Trophoblast cell (in vitro differentiated cells and primary cell): ENCODE data around the gene YIF1B.
A peak's percentile ranks its signal among the peaks of the same experiment; 100 is the strongest.

Source experiments
- DNase-seq, 2 donors: peaks; one replicate each; pipeline ENCODE4 v3.0.0-alpha.2; 2016
- H2AFZ ChIP-seq: 2 replicates; pipeline ENCODE4 v1.6.1; 2013; ENCODE audit warnings: low read length, moderate library complexity, mild to moderate bottlenecking; ENCODE audit not compliant: insufficient read depth, poor library complexity
- H2AK5ac ChIP-seq: 2 replicates; pipeline ENCODE4 v1.6.1; 2013; ENCODE audit warnings: mild to moderate bottlenecking, low read length
- H2BK120ac ChIP-seq: 2 replicates; pipeline ENCODE4 v1.6.1; 2013; ENCODE audit warnings: low read length, mild to moderate bottlenecking, moderate library complexity; ENCODE audit not compliant: insufficient read depth, poor library complexity
- H2BK12ac ChIP-seq: 2 replicates; pipeline ENCODE4 v1.6.1; 2013; ENCODE audit warnings: mild to moderate bottlenecking, low read length, moderate library complexity
- H2BK5ac ChIP-seq: 2 replicates; pipeline ENCODE4 v1.6.1; 2013; ENCODE audit warnings: low read length, low read depth, moderate library complexity, mild to moderate bottlenecking; ENCODE audit not compliant: poor library complexity
- H3K14ac ChIP-seq: 2 replicates; pipeline ENCODE4 v1.6.1; 2013; ENCODE audit warnings: mild to moderate bottlenecking, low read length
- H3K18ac ChIP-seq: 2 replicates; pipeline ENCODE4 v1.6.1; 2013; ENCODE audit warnings: mild to moderate bottlenecking, low read length
- H3K23ac ChIP-seq: 2 replicates; pipeline ENCODE4 v1.6.1; 2013; ENCODE audit warnings: low read length
- H3K27ac ChIP-seq: 2 replicates; pipeline ENCODE4 v1.5.1; 2013; ENCODE audit warnings: low read depth, mild to moderate bottlenecking, inconsistent platforms, low read length, moderate library complexity
- H3K27me3 ChIP-seq: 2 replicates; pipeline ENCODE4 v1.6.1; 2013; ENCODE audit warnings: inconsistent platforms, mild to moderate bottlenecking, low read length, moderate library complexity; ENCODE audit not compliant: insufficient read depth
- H3K36me3 ChIP-seq, 2 experiments: 1 replicate in 1 of 2; 2 replicates in 1 of 2; pipeline ENCODE4 v1.6.1; 2013; ENCODE audit warnings: low read length in 2 of 2, mild to moderate bottlenecking in 2 of 2, moderate library complexity in 1 of 2; ENCODE audit not compliant: insufficient read depth in 2 of 2, control insufficient read depth in 1 of 2
- H3K4ac ChIP-seq: 2 replicates; pipeline ENCODE4 v1.6.1; 2013; ENCODE audit warnings: low read depth, mild to moderate bottlenecking, low read length, moderate library complexity
- H3K4me1 ChIP-seq, 2 experiments: 1 replicate in 1 of 2; 2 replicates in 1 of 2; pipeline ENCODE4 v1.6.1; 2013; ENCODE audit warnings: low read length in 2 of 2, mild to moderate bottlenecking in 2 of 2, moderate library complexity in 1 of 2; ENCODE audit not compliant: insufficient read depth in 2 of 2, control insufficient read depth in 1 of 2
- H3K4me2 ChIP-seq: 2 replicates; pipeline ENCODE4 v1.6.1; 2013; ENCODE audit warnings: inconsistent platforms, mild to moderate bottlenecking, low read length, moderate library complexity
- H3K4me3 ChIP-seq: 2 replicates; pipeline ENCODE4 v1.5.1; 2013; ENCODE audit warnings: mild to moderate bottlenecking, low read depth, low read length, inconsistent platforms
- H3K79me1 ChIP-seq: one replicate; pipeline ENCODE4 v1.6.1; 2013; ENCODE audit warnings: low read length
- H3K79me2 ChIP-seq: 2 replicates; pipeline ENCODE4 v1.6.1; 2013; ENCODE audit warnings: low read length, mild to moderate bottlenecking; ENCODE audit not compliant: control insufficient read depth, insufficient read depth, poor library complexity
- H3K9ac ChIP-seq: 2 replicates; pipeline ENCODE4 v1.6.1; 2013; ENCODE audit warnings: mild to moderate bottlenecking, low read length
- H3K9me3 ChIP-seq: 2 replicates; pipeline ENCODE4 v1.6.1; 2013; ENCODE audit warnings: low read depth, mild to moderate bottlenecking, control low read depth, inconsistent platforms, low read length; ENCODE audit not compliant: insufficient read depth
- H4K12ac ChIP-seq: 2 replicates; pipeline ENCODE4 v1.6.1; 2013; ENCODE audit warnings: low read depth, mild to moderate bottlenecking, low read length, moderate library complexity
- H4K8ac ChIP-seq: 2 replicates; pipeline ENCODE4 v1.6.1; 2013; ENCODE audit warnings: low read depth, mild to moderate bottlenecking, low read length, moderate library complexity
- H4K91ac ChIP-seq: one replicate; pipeline ENCODE4 v1.6.1; 2013; ENCODE audit warnings: low read depth, mild to moderate bottlenecking, low read length, moderate library complexity
- WGBS: extraction: QIAGEN DNeasy Blood & Tissue Kit; methylation state at CpG from one replicate; pipeline ENCODE4 v1.1.7; 2013; ENCODE audit warnings: missing lambda C conversion rate; ENCODE audit not compliant: insufficient read length, insufficient coverage; ENCODE audit errors: extremely low coverage; 5-methylcytosine and 5-hydroxymethylcytosine counted together

YIF1B gene

GRCh38 chr19:38270587-38271167 lies 45.1 kb downstream of the YIF1B start:
- no peak overlapping the region for H4K12ac ChIP-seq
- H3K79me2 ChIP-seq = peaks cover 29% of the 10 kb centered on the region
- H3K27me3 ChIP-seq = no peaks in the 10 kb centered on the region
- H3K18ac ChIP-seq = no peak overlapping the region
- peaks cover 18% of the 10 kb centered on the region for H3K79me1 ChIP-seq
- no peak overlapping the region for H3K14ac ChIP-seq
- no peak overlapping the region for H3K23ac ChIP-seq
- H3K9me3 ChIP-seq = no peaks in the 10 kb centered on the region
- H4K8ac ChIP-seq = no peak overlapping the region
- peak overlapping the region; percentile 4 for H3K4me2 ChIP-seq
- DNase-seq = no peak
- WGBS = no CpG with 5 or more reads among the region's 5 CpGs
- no peak overlapping the region for H2AK5ac ChIP-seq
- no peak overlapping the region for H2BK12ac ChIP-seq
- no peak overlapping the region for H4K91ac ChIP-seq
- no peak overlapping the region for H2BK120ac ChIP-seq
- H2AFZ ChIP-seq = no peak overlapping the region
- peaks cover 37 to 51% of the 10 kb centered on the region in 2 experiments for H3K4me1 ChIP-seq
- peaks cover 0 to 2% of the 10 kb centered on the region in 2 experiments for H3K36me3 ChIP-seq
- H3K4ac ChIP-seq = peak overlapping the region; percentile 2
- H3K27ac ChIP-seq = no peak overlapping the region
- H3K4me3 ChIP-seq = no peak overlapping the region
- H2BK5ac ChIP-seq = no peak overlapping the region
- H3K9ac ChIP-seq = no peak overlapping the region

- no peak overlapping the region for H3K23ac ChIP-seq
- H3K27me3 ChIP-seq = no peaks in the 10 kb centered on the region
- peak overlapping the region; percentile 65 for H3K4ac ChIP-seq
- peaks cover 27% of the 10 kb centered on the region for H3K79me1 ChIP-seq
- no peak overlapping the region for H3K9ac ChIP-seq
- H2BK12ac ChIP-seq = no peak overlapping the region
- DNase-seq = no peak
- H3K36me3 ChIP-seq = no peaks in the 10 kb centered on the region
- no peak overlapping the region for H3K4me3 ChIP-seq
- H3K4me2 ChIP-seq = peak overlapping the region; percentile 22
- no peak overlapping the region for H2AK5ac ChIP-seq
- H4K12ac ChIP-seq = no peak overlapping the region
- no peak overlapping the region for H2AFZ ChIP-seq
- no peak overlapping the region for H4K91ac ChIP-seq
- H4K8ac ChIP-seq = no peak overlapping the region
- H2BK5ac ChIP-seq = no peak overlapping the region
- H3K27ac ChIP-seq = no peak overlapping the region
- H3K14ac ChIP-seq = no peak overlapping the region
- no peaks in the 10 kb centered on the region for H3K9me3 ChIP-seq
- no peak overlapping the region for H3K18ac ChIP-seq
- H2BK120ac ChIP-seq = no peak overlapping the region
- H3K4me1 ChIP-seq = peaks cover 36 to 51% of the 10 kb centered on the region in 2 experiments
- WGBS = no CpG with 5 or more reads among the region's 8 CpGs
- peaks cover 32% of the 10 kb centered on the region for H3K79me2 ChIP-seq
These were observed 47.2 kb downstream of the YIF1B start for GRCh38 chr19:38268539-38268938.

- peak overlapping the region; percentile 28 for H2BK5ac ChIP-seq
These were observed 47.8 kb downstream of the YIF1B start for GRCh38 chr19:38267761-38268483.

GRCh38 chr19:38266981-38267597 lies 48.7 kb downstream of the YIF1B start:
- no peak for DNase-seq
- H3K36me3 ChIP-seq = no peaks in the 10 kb centered on the region

More at GRCh38 chr19:38267761-38268483, 47.8 kb downstream of the YIF1B start:
- WGBS = no CpG with 5 or more reads among the region's 12 CpGs
- H3K36me3 ChIP-seq = no peaks in the 10 kb centered on the region
- H3K23ac ChIP-seq = no peak overlapping the region
- peak overlapping the region; percentile 46 for H3K18ac ChIP-seq
- H3K9me3 ChIP-seq = no peaks in the 10 kb centered on the region
- H3K79me2 ChIP-seq = peaks cover 32% of the 10 kb centered on the region
- no peak overlapping the region for H3K4me3 ChIP-seq
- DNase-seq = peak in 1 of 2 donors; percentile 17
- peak overlapping the region; percentile 2 for H4K91ac ChIP-seq
- H3K27me3 ChIP-seq = no peaks in the 10 kb centered on the region
- peak overlapping the region; percentile 16 for H3K14ac ChIP-seq
- no peak overlapping the region for H3K9ac ChIP-seq
- peak overlapping the region; percentile 66 for H3K4ac ChIP-seq
- H3K4me1 ChIP-seq = peaks cover 33 to 47% of the 10 kb centered on the region in 2 experiments
- H3K27ac ChIP-seq = peak overlapping the region; percentile 90
- H4K8ac ChIP-seq = no peak overlapping the region
- H3K79me1 ChIP-seq = peaks cover 27% of the 10 kb centered on the region
- H2AFZ ChIP-seq = no peak overlapping the region
- H4K12ac ChIP-seq = no peak overlapping the region
- H2BK12ac ChIP-seq = no peak overlapping the region
- no peak overlapping the region for H2BK120ac ChIP-seq
- peak overlapping the region; percentile 50 for H2AK5ac ChIP-seq
- H3K4me2 ChIP-seq = peak overlapping the region; percentile 32

More at GRCh38 chr19:38266981-38267597, 48.7 kb downstream of the YIF1B start:
- peak overlapping the region; percentile 32 for H3K4me2 ChIP-seq
- H3K23ac ChIP-seq = no peak overlapping the region
- WGBS = no CpG with 5 or more reads among the region's 12 CpGs
- no peak overlapping the region for H2BK12ac ChIP-seq
- H3K27ac ChIP-seq = peak overlapping the region; percentile 90
- peak overlapping the region; percentile 22 for H4K12ac ChIP-seq
- H3K9ac ChIP-seq = no peak overlapping the region
- peak overlapping the region; percentile 38 for H2BK5ac ChIP-seq
- H3K4ac ChIP-seq = peak overlapping the region; percentile 66
- H2AK5ac ChIP-seq = peak overlapping the region; percentile 37
- peak overlapping the region; percentile 2 for H4K91ac ChIP-seq
- H3K79me2 ChIP-seq = peaks cover 32% of the 10 kb centered on the region
- no peak overlapping the region for H2AFZ ChIP-seq
- H3K27me3 ChIP-seq = no peaks in the 10 kb centered on the region
- no peaks in the 10 kb centered on the region for H3K9me3 ChIP-seq
- no peak overlapping the region for H3K4me3 ChIP-seq
- H3K79me1 ChIP-seq = peaks cover 29% of the 10 kb centered on the region
- H3K18ac ChIP-seq = peak overlapping the region; percentile 46
- peak overlapping the region; percentile 12 for H2BK120ac ChIP-seq
- H3K4me1 ChIP-seq = peaks cover 33 to 47% of the 10 kb centered on the region in 2 experiments
- peak overlapping the region; percentile 46 for H3K14ac ChIP-seq
- H4K8ac ChIP-seq = no peak overlapping the region
